Heart left ventricle (tissue), 16 donors: ENCODE data around the gene CLEC18C. TPM values are rescaled to one million over a fixed set of nuclear protein-coding genes. Genes with fewer than 3 reads are reported as not detected.
"Not testable (repeated sequence)": the region's sequence is repeated elsewhere in the genome, so short reads cannot be mapped to it uniquely, and the experiment has no call there.

Experiments
- ATAC-seq, 4 donors: fragments of 200-7000 bp; cut with Tn5 transposase; one replicate each; pipeline ENCODE4 v1.9.1; 2020 to 2022; ENCODE audit warnings: moderate library complexity in 4 of 4, mild to moderate bottlenecking in 3 of 4, moderate number of reproducible peaks in 1 of 4
- DNase-seq, 5 donors: peaks; one replicate each; pipeline ENCODE4 v3.0.0-alpha.2; 2020
- H3K27ac ChIP-seq, 12 donors: fragments of 200-600 bp; sonication (generic) in 4 of 12; one replicate each; pipeline versions ENCODE4 v1.5.0 to v1.8.0; 2016 to 2022; ENCODE audit warnings: mild to moderate bottlenecking in 2 of 12
- H3K27me3 ChIP-seq, 9 donors: fragments of 200-600 bp; sonication (generic) in 2 of 9; one replicate each; pipeline versions ENCODE4 v1.5.1 to v1.8.0; 2016 to 2022; ENCODE audit warnings: mild to moderate bottlenecking in 3 of 9
- H3K36me3 ChIP-seq, 9 donors: fragments of 200-600 bp; sonication (generic) in 2 of 9; one replicate each; pipeline versions ENCODE4 v1.5.0 to v1.8.0; 2018 to 2022; ENCODE audit warnings: mild to moderate bottlenecking in 2 of 9
- H3K4me1 ChIP-seq, 12 donors: fragments of 200-600 bp; sonication (generic) in 4 of 12; one replicate each; pipeline versions ENCODE4 v1.5.0 to v1.8.0; 2016 to 2022; ENCODE audit warnings: mild to moderate bottlenecking in 3 of 12
- H3K4me3 ChIP-seq, 12 donors: fragments of 200-600 bp; sonication (generic) in 4 of 12; one replicate each; pipeline versions ENCODE4 v1.5.0 to v1.8.0; 2017 to 2022; ENCODE audit warnings: mild to moderate bottlenecking in 9 of 12, moderate library complexity in 4 of 12
- H3K9me3 ChIP-seq, 12 donors: fragments of 200-600 bp; sonication (generic) in 4 of 12; one replicate each; pipeline versions ENCODE4 v1.5.0 to v1.8.0; 2016 to 2022; ENCODE audit warnings: mild to moderate bottlenecking in 1 of 12
- POLR2A ChIP-seq, 2 donors: fragments of 450-650 bp; IDR thresholded peaks; one replicate each; pipeline ENCODE4 v1.6.1; 2017; ENCODE audit warnings: antibody characterized with exemption in 2 of 2, mild to moderate bottlenecking in 2 of 2, moderate library complexity in 2 of 2
- WGBS, 4 donors: extraction: QIAGEN DNeasy Blood & Tissue Kit in 2 of 4; methylation state at CpG; one replicate each; pipeline versions ENCODE4 v1.1.5 to v1.1.7; 2013 to 2018; 5-methylcytosine and 5-hydroxymethylcytosine counted together
- intact Hi-C, 10 donors: fragments of 100-400 bp; cut with DNase I; formaldehyde crosslinking; loops; one replicate each; pipeline versions ENCODE4 v1.11.1 to v1.14.2; 2022
- polyA plus RNA-seq, 2 donors: library from polyadenylated mRNA; stranded (reverse); fragments of 200-250 nt; gene quantifications; one replicate each; pipeline ENCODE4 v1.2.3, GENCODE V29; 2013
- total RNA-seq, 9 donors: library from RNA; depleted of rRNA in 2 of 9; stranded (reverse); fragments of >200 nt in 2 of 9; fragmentation: NEBNext Ultra II Directional in 3 of 9; extraction: Animal tissue kit (Norgen Biotek cat#: 25700) in 3 of 9; gene quantifications; one replicate each; pipeline versions ENCODE4 v1.1.0 to v1.2.4, GENCODE V29; 2016 to 2023
- TF ChIP-seq, protein P1 (sequence below), 12 donors: fragments of 200-600 bp; sonication (generic) in 4 of 12; IDR thresholded peaks; one replicate each; pipeline versions ENCODE4 v1.5.0 to v1.8.0; 2018 to 2022; ENCODE audit warnings: antibody characterized with exemption in 12 of 12, mild to moderate bottlenecking in 5 of 12
- donor health status: ischemic (EF 13 %, LVEDD 7.1; RV severe dilation, severe dysfunction).
- donor health status: healthy with polysubstance abuse.
- donor health status: DM: no; HTN: yes; CAD: no.
- donor health status: DM: no; HTN: no; CAD: no.
- donor health status: ischemic (EF 25% LVEDD 6.9; RV normal size, moderate dysfunction).
- donor health status: ischemic (EF 25% LVEDD 5.7; RV mildly dilated, moderate dysfunction).
- donor health status: healthy.
- donor health status: DM: yes; HTN: yes; CAD: no.
- donor health status: ischemic (EF 35%, LVEDD 5.7; RV mildly dilated, moderate dysfunction).
- donor health status: nonischemic (EF 11% LVEDD 7.7; RV severe dilation, severe dysfunction).
- donor health status: DM: yes; HTN: yes; CAD: no.
- donor health status: PGD.
- donor health status: ischemic (EF 29% LVEDD 5.4; RV normal size, mild dysfunction).
- donor health status: nonischemic (EF 23%, LVEDD 6.1; RV moderate dilation, normal function).

The CLEC18C gene
- total and polyA plus RNA-seq, 11 donors = 0.09 to 0.34 (median 0.14) TPM; not detected in 5

DNA sequence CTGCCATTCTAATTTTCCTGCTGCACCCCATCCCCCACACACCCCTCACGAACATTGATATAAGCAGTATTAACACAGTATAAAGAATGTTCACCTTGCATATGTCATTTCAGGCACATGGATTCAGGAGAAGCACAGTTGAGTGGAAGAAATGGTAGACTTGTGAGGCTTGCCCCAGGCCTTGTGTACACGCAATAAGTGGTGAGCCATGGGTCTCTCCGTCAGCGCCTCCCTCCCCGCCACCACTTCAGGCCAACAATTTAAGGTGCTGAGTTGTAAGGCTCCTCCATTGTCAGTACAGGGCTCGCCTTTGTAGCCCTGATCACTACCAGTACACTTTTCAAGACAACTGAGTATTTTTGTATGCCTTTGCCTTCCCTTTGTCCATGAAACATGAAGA lies 12.2 kb upstream of the CLEC18C start:
- ATAC-seq (no peak), DNase-seq (no peak)
- no peaks in the 10 kb centered on the region for H3K4me1 ChIP-seq
- TF ChIP-seq POLR2A (IDR thresholded peaks at IDR 0.05) = no peak
- TF ChIP-seq, protein P1, sequence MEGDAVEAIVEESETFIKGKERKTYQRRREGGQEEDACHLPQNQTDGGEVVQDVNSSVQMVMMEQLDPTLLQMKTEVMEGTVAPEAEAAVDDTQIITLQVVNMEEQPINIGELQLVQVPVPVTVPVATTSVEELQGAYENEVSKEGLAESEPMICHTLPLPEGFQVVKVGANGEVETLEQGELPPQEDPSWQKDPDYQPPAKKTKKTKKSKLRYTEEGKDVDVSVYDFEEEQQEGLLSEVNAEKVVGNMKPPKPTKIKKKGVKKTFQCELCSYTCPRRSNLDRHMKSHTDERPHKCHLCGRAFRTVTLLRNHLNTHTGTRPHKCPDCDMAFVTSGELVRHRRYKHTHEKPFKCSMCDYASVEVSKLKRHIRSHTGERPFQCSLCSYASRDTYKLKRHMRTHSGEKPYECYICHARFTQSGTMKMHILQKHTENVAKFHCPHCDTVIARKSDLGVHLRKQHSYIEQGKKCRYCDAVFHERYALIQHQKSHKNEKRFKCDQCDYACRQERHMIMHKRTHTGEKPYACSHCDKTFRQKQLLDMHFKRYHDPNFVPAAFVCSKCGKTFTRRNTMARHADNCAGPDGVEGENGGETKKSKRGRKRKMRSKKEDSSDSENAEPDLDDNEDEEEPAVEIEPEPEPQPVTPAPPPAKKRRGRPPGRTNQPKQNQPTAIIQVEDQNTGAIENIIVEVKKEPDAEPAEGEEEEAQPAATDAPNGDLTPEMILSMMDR (IDR thresholded peaks at IDR 0.05) = no peak
- WGBS, 4 donors = 86 to 90% (median 88%) methylated on average over 6 of the region's 6 CpGs
- peaks cover 8 to 67% (median 65%) of the 10 kb centered on the region in 9 donors for H3K36me3 ChIP-seq
- H3K27me3 ChIP-seq = no peaks in the 10 kb centered on the region
- intact Hi-C loops = loop anchor here in 2 of 10 donors (10.0 kb wide), 1 partner anchor 103 kb away; no protein-coding TSS in a partner anchor
- no peak overlapping the region for H3K4me3 ChIP-seq
- no peaks in the 10 kb centered on the region for H3K9me3 ChIP-seq
- no peak overlapping the region for H3K27ac ChIP-seq

DNA sequence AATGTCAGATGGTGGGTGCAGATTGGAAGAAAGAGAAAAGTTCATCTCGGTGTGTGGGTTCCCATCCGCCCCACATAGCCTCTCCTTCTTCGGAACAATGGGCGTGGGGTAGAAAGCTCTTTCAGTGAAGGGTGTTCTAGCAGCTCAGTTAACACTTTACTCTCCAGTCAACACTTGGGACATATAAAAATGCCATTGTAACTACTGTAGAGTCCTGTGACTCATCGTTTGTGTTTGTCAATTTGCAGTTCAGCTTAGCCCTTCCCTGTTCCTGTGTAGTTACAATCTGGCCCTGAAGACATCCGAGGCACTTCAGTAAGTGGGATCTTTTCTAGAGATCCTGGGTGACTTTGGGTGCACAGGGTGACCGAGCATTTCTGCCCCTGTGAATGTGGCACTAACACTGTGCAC lies 11.5 kb upstream of the CLEC18C start:
- Histone ChIP-seq H3K36me3 (peaks cover 7 to 60% (median 58%) of the 10 kb centered on the region in 9 donors), H3K27ac (no peak overlapping the region), H3K9me3 (no peaks in the 10 kb centered on the region), H3K27me3 (no peaks in the 10 kb centered on the region), H3K4me1 (no peaks in the 10 kb centered on the region), H3K4me3 (no peak overlapping the region)
- WGBS, 4 donors = 61 to 74% (median 69%) methylated on average over 7 of the region's 7 CpGs
- TF ChIP-seq, protein P1 (IDR thresholded peaks at IDR 0.05) = no peak
- TF ChIP-seq POLR2A (IDR thresholded peaks at IDR 0.05) = no peak
- intact Hi-C loops = loop anchor here in 2 of 10 donors (10.0 kb wide), 1 partner anchor 103 kb away; no protein-coding TSS in a partner anchor
- ATAC-seq (no peak), DNase-seq (no peak)

DNA sequence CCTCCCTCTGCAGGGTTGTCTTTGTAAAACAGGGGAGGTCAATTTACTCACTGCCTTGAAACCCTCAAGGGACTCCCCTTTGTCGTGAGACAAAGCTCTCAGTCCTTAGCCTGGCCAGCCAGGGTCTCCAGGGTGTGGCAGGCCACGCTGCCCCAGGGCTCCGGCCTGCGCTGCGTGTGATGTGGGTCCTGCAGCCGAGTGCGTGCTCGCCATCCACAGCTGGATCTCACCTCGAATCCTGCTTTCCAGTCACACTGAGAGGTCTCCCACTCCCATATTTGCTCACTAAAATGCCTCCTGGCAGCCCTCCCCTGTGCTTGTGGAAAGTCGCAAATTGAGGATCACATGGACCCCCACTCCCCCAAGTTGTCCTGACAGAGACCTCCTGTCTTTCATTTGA lies 10.0 kb upstream of the CLEC18C start:
- Histone ChIP-seq H3K4me1 (no peaks in the 10 kb centered on the region), H3K9me3 (no peaks in the 10 kb centered on the region), H3K4me3 (no peak overlapping the region), H3K36me3 (peaks cover 5 to 45% (median 43%) of the 10 kb centered on the region in 9 donors), H3K27ac (no peak overlapping the region), H3K27me3 (no peaks in the 10 kb centered on the region)
- ATAC-seq (peak in 1 of 4 donors; percentile 11), DNase-seq (no peak)
- TF ChIP-seq, protein P1 (IDR thresholded peaks at IDR 0.05) = no peak
- TF ChIP-seq POLR2A (IDR thresholded peaks at IDR 0.05) = no peak
- intact Hi-C loops = loop anchor here in 2 of 10 donors (10.0 kb wide), 1 partner anchor 101 kb away; no protein-coding TSS in a partner anchor
- WGBS, 4 donors = 80 to 85% (median 84%) methylated on average over 10 of the region's 10 CpGs

DNA sequence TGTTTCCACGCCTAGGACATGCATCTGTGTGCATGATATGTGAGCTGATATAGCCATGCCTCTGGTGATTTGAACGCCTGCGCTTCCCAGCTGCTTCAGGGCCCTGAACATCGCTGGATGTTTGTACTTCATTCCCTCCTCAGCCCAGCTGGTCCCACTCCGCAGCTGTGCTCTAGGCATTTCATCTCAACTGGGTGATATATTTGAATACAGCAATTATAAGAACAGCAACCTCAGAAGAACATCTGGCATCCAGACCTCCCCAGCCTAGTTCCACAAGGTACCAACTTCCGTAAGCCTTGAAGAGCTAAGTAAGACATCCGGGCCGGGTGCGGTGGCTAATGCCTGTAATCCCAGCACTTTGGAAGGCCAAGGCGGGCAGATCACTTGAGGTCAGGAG lies 6.9 kb upstream of the CLEC18C start:
- not testable (repeated sequence) for H3K9me3 ChIP-seq, DNase-seq, H3K4me1 ChIP-seq, H3K4me3 ChIP-seq, H3K27ac ChIP-seq, H3K27me3 ChIP-seq
- peaks cover 0 to 14% (median 12%) of the 10 kb centered on the region in 9 donors for H3K36me3 ChIP-seq
- intact Hi-C loops = loop anchor here in 2 of 10 donors (10.0 kb wide), 1 partner anchor 98 kb away; no protein-coding TSS in a partner anchor
- peak; percentile 14 to 64 (median 33) for ATAC-seq
- 84 to 89% methylated on average over 5 of the region's 10 CpGs; no CpG with 5 or more reads in 2 of the 4 donors for WGBS, 4 donors

DNA sequence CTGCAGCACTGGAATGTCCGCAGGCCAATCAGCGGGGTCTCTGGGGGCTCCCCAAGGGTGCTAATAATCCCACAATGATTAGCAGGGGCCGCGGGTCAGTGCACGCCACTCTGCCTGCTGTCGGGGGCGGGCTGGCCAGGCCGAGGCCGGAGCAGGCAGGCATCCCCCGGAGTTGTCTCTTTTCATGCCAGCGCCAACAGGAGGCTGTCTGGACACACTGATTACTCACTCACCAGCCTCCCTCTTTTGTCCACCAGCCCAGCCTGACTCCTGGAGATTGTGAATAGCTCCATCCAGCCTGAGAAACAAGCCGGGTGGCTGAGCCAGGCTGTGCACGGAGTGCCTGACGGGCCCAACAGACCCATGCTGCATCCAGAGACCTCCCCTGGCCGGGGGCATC lies 329 bp downstream of the CLEC18C start:
- H3K36me3 ChIP-seq, H3K27me3 ChIP-seq, intact Hi-C loops, H3K9me3 ChIP-seq, DNase-seq, H3K27ac ChIP-seq, H3K4me1 ChIP-seq, H3K4me3 ChIP-seq: not testable (repeated sequence)
- 59 to 66% methylated on average over 6 to 9 of the region's 15 CpGs; no CpG with 5 or more reads in 2 of the 4 donors for WGBS, 4 donors
- peak in 1 of 4 donors; percentile 26 for ATAC-seq

DNA sequence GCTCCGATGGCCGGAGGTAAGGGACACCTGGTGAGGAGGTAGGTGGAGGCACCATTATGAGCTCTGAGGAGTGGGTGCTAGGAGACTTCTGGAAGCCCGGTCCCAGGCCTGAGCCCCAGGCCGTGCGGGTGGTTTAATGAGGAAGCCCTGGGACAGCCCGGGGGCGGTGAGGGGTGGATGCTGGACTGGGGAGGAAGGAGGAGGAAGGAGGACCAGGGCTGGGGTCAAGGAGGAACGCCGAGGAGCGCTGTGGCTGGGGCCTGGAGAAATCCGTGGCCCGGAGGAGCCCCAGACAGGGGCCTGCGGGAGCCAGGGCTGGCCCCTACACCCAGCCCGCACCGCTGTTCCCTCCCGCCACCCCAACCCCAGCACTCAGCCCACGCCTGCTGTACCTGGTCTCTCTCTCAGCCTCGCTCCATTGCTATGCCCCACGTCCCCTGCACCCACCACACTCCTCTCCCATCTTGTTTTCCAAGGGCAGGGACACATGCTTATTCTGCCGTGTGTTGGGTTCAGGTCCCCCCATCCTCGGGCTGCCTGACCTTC lies 873 bp downstream of the CLEC18C start:
- H3K4me1 ChIP-seq, H3K27ac ChIP-seq, DNase-seq, intact Hi-C loops, H3K36me3 ChIP-seq, H3K9me3 ChIP-seq, H3K27me3 ChIP-seq, H3K4me3 ChIP-seq: not testable (repeated sequence)
- ATAC-seq = peak in 3 of 4 donors; percentile 17 to 39 (median 25)
- 78 to 87% (median 83%) methylated on average over 4 to 9 of the region's 21 CpGs for WGBS, 4 donors

DNA sequence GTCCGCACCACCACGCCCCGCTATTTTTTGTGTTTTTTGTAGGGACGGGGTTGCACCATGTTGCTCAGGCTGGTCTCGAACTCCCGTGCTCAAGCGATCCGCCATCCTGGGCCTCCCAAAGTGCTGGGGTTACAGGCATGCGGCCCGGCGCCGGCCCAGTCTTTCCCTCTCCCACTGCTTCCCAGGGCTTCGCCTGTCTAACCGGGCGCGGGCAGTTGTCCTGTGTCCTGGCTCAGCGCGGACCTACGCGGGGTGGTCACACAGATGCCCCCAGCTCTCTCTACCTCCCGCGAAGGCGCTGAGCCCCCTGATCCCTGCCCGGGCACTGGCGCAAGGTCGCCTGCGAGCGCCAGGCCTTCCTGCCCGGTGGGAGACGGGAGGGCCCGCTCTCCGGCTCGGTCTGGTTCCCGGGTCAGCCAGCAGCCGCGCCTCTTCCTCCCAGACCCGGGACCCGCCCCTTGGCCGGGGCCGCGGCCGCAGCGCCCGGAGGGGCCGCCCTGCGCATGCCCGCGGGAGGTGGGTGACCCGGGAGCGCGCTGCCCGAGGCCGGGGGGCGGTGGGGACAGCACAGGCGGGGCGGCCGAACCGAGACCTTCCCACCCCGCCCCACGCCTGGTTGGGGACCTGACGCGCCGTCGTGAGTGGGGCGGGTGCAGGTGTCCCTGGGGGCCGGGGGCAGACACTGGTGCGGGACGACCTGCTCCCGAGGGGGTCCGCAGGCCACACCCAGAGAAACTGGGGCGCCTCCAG lies 14.4 kb downstream of the CLEC18C start:
- H3K27me3 ChIP-seq, H3K36me3 ChIP-seq, H3K4me1 ChIP-seq, intact Hi-C loops, H3K9me3 ChIP-seq: not testable (repeated sequence)
- peak overlapping the region in 11 of 12 donors; percentile 42 to 88 (median 75) for H3K27ac ChIP-seq
- H3K4me3 ChIP-seq = peak overlapping the region in 11 of 12 donors; percentile 24 to 65 (median 47)
- ATAC-seq (peak; percentile 90 to 96 (median 92)), DNase-seq (peak in 3 of 5 donors; percentile 38 to 75 (median 41))
- WGBS, 4 donors = 5 to 77% (median 6%) methylated on average over 3 to 32 of the region's 71 CpGs; no CpG with 5 or more reads in 1 of the 4 donors
